Right lobe of liver (tissue), 6 donors: Measurements from ENCODE around the gene NUDT1. TPM values are rescaled to one million over a fixed set of nuclear protein-coding genes. Genes with fewer than 3 reads are reported as not detected.

ENCODE experiments used
- ATAC-seq, 4 donors: fragments of 200-7000 bp; cut with Tn5 transposase; one replicate each; pipeline ENCODE4 v1.9.1; 2020; ENCODE audit warnings: mild to moderate bottlenecking in 4 of 4, moderate library complexity in 4 of 4
- DNase-seq, 3 donors: peaks; one replicate each; pipeline ENCODE4 v3.0.0-alpha.2; 2020
- H3K27ac ChIP-seq, 3 donors: fragments of 200-600 bp; one replicate each; pipeline ENCODE4 v1.8.0; 2022
- H3K27me3 ChIP-seq, 2 donors: fragments of 200-600 bp; one replicate each; pipeline ENCODE4 v1.8.0; 2022
- H3K36me3 ChIP-seq, 4 donors: fragments of 200-600 bp; sonication (generic) in 1 of 4; one replicate each; pipeline versions ENCODE4 v1.5.1 to v1.8.0; 2017 to 2022; ENCODE audit warnings: control low read depth in 1 of 4
- H3K4me1 ChIP-seq, 4 donors: fragments of 200-600 bp; sonication (generic) in 1 of 4; one replicate each; pipeline versions ENCODE4 v1.5.1 to v1.8.0; 2017 to 2022; ENCODE audit warnings: control low read depth in 1 of 4
- H3K4me3 ChIP-seq, 3 donors: fragments of 200-600 bp; one replicate each; pipeline ENCODE4 v1.8.0; 2022
- H3K9me3 ChIP-seq, 4 donors: fragments of 200-600 bp; sonication (generic) in 1 of 4; one replicate each; pipeline versions ENCODE4 v1.5.1 to v1.8.0; 2017 to 2022; ENCODE audit warnings: control low read depth in 1 of 4
- POLR2A ChIP-seq: fragments of 450-650 bp; IDR thresholded peaks from one replicate; pipeline ENCODE4 v1.6.1; 2017; ENCODE audit warnings: antibody characterized with exemption, mild to moderate bottlenecking
- WGBS: methylation state at CpG from one replicate; pipeline ENCODE4 v1.1.6; 2018; ENCODE audit warnings: low coverage, low lambda C conversion rate; ENCODE audit not compliant: insufficient coverage; ENCODE audit errors: missing lambda C conversion rate; 5-methylcytosine and 5-hydroxymethylcytosine counted together
- intact Hi-C, 2 donors: fragments of 100-400 bp; cut with DNase I; formaldehyde crosslinking; loops; one replicate each; pipeline versions ENCODE4 v1.11.2 to v1.14.1; 2022
- total RNA-seq, 6 experiments: library from RNA; depleted of rRNA in 2 of 6; stranded (reverse); fragments of >200 nt in 2 of 6; fragmentation: NEBNext Ultra II Directional in 3 of 6; extraction: Animal tissue kit (Norgen Biotek cat#: 25700) in 3 of 6; gene quantifications; one replicate each; pipeline versions ENCODE4 v1.1.0 to v1.2.4, GENCODE V29; 2016 to 2023
- TF ChIP-seq, protein P1 (sequence below), 4 donors: fragments of 200-600 bp in 3 of 4; fragments of 450-650 bp in 1 of 4; IDR thresholded peaks; one replicate each; pipeline versions ENCODE4 v1.5.1 to v1.8.0; 2016 to 2022; ENCODE audit warnings: antibody characterized with exemption in 4 of 4, mild to moderate bottlenecking in 2 of 4
- donor health status: DM: no; HTN: yes; CAD: no.
- donor health status: DM: no; HTN: no; CAD: no.
- donor health status: DM: no; HTN: no; CAD: no.
- donor health status: DM: no; HTN: yes; CAD: no.
- donor health status: DM: no; HTN: yes; CAD: no.

The NUDT1 gene
- total RNA-seq, 6 experiments from 2014 or later = 1.6 to 4.1 (median 2.3) TPM

DNA sequence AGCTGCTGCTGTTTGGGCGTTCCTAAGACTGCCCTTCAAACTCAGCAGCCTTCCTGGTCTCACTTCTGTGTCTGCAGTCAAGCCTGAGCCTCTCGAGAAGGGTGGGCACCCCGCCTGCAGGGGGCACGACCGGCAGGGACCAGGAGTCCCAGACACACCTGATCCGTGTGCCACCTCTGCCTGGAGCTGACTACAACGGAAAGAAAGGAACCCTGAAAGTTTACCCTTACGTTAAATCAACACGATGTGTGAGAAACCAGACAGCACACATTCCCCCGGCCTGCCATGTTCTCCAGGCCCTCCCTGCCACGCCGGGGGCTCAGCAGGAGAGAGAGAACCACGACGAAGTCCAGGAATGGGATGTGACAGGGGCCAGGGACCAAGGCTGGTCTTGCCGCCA, 14.3 kb upstream of the NUDT1 start:
- intact Hi-C loops = no loop called here
- Histone ChIP-seq H3K4me3 (no peak overlapping the region), H3K27ac (no peak overlapping the region), H3K9me3 (no peaks in the 10 kb centered on the region), H3K27me3 (no peaks in the 10 kb centered on the region), H3K36me3 (peaks cover 0 to 14% (median 0%) of the 10 kb centered on the region in 4 donors), H3K4me1 (peaks cover 0 to 12% (median 0%) of the 10 kb centered on the region in 4 donors)
- TF ChIP-seq POLR2A = no peak
- ATAC-seq (no peak), DNase-seq (no peak)
- no CpG with 5 or more reads among the region's 15 CpGs for WGBS

DNA sequence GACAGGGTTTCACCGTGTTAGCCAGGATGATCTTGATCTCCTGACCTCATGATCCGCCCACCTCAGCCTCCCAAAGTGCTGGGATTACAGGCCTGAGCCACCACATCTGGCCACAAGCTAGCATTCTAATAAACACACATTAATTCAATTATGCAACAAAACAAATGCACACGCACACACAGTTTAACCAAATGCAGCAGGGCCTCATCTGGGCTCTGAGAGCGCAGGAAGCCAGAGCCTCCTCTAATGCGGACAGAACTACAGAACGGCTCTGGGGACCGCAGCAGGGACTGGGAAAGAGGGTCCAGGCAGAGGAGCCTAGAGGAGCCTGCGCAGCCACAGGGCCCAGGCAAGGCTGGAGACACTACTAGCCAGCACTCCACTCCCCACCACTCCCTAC, 13.1 kb upstream of the NUDT1 start:
- no peaks in the 10 kb centered on the region for H3K9me3 ChIP-seq
- WGBS = 85% methylated on average over 7 of the region's 8 CpGs
- no peak for ATAC-seq
- H3K36me3 ChIP-seq = peaks cover 0 to 14% (median 0%) of the 10 kb centered on the region in 4 donors
- DNase-seq = no peak
- H3K27ac ChIP-seq = no peak overlapping the region
- no peaks in the 10 kb centered on the region for H3K27me3 ChIP-seq
- no peak overlapping the region for H3K4me3 ChIP-seq
- intact Hi-C loops = no loop called here
- H3K4me1 ChIP-seq = peaks cover 0 to 16% (median 0%) of the 10 kb centered on the region in 4 donors
- TF ChIP-seq, protein P1, sequence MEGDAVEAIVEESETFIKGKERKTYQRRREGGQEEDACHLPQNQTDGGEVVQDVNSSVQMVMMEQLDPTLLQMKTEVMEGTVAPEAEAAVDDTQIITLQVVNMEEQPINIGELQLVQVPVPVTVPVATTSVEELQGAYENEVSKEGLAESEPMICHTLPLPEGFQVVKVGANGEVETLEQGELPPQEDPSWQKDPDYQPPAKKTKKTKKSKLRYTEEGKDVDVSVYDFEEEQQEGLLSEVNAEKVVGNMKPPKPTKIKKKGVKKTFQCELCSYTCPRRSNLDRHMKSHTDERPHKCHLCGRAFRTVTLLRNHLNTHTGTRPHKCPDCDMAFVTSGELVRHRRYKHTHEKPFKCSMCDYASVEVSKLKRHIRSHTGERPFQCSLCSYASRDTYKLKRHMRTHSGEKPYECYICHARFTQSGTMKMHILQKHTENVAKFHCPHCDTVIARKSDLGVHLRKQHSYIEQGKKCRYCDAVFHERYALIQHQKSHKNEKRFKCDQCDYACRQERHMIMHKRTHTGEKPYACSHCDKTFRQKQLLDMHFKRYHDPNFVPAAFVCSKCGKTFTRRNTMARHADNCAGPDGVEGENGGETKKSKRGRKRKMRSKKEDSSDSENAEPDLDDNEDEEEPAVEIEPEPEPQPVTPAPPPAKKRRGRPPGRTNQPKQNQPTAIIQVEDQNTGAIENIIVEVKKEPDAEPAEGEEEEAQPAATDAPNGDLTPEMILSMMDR (IDR thresholded peaks at IDR 0.05) = no peak
- TF ChIP-seq POLR2A = no peak

DNA sequence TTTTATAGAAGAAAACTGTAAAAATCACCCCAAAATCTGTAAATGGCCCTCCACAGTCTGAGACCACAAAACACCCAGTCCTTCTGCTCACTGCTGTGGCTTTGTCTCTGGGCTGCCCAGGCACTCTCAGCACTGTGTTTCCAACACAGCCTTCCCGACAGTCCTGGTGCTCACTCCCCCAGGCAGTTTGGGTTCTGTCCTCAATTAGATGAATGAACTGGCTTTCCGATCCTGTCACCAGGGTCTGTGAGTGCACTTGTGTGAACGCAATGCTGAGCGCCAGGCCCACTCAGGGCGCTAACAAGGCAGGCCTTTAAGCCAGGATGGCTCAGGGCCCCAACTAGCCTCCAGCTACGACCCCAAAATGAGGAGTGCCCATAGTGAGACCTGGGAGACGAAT, 12.6 kb upstream of the NUDT1 start:
- intact Hi-C loops = no loop called here
- no peaks in the 10 kb centered on the region for H3K27me3 ChIP-seq
- no peak overlapping the region for H3K27ac ChIP-seq
- 100% methylated on average over 2 of the region's 7 CpGs for WGBS
- peaks cover 0 to 16% (median 0%) of the 10 kb centered on the region in 4 donors for H3K4me1 ChIP-seq
- no peak for ATAC-seq
- DNase-seq = no peak
- H3K36me3 ChIP-seq = peaks cover 0 to 15% (median 0%) of the 10 kb centered on the region in 4 donors
- H3K4me3 ChIP-seq = no peak overlapping the region
- TF ChIP-seq POLR2A = no peak
- TF ChIP-seq, protein P1 (IDR thresholded peaks at IDR 0.05) = no peak
- H3K9me3 ChIP-seq = no peaks in the 10 kb centered on the region

DNA sequence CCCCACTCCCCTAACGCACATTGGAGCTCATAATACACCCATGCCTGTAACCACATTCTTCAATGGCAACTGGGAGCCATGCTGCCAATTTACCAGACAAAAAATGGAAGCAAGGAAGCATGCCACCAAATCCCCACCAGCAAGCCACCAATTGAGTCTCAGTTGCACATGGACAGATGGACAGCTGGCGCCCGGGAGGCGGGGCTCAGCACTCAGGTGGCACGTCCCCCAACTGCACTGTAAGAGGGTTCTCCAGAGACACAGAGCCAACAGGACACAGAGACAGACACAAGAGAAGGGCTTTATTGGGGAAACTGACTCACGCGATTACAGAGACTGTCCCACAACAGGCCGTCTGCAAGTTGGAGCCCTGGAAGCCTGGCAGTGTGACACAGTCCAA, 11.8 kb upstream of the NUDT1 start:
- Histone ChIP-seq H3K4me1 (peaks cover 0 to 16% (median 0%) of the 10 kb centered on the region in 4 donors), H3K9me3 (no peaks in the 10 kb centered on the region), H3K36me3 (peaks cover 0 to 19% (median 1%) of the 10 kb centered on the region in 4 donors), H3K27me3 (no peaks in the 10 kb centered on the region), H3K27ac (no peak overlapping the region), H3K4me3 (no peak overlapping the region)
- no peak for TF ChIP-seq POLR2A
- TF ChIP-seq, protein P1 (IDR thresholded peaks at IDR 0.05) = no peak
- WGBS = 82% methylated on average over 2 of the region's 8 CpGs
- DNase-seq = no peak
- ATAC-seq = no peak
- intact Hi-C loops = no loop called here

DNA sequence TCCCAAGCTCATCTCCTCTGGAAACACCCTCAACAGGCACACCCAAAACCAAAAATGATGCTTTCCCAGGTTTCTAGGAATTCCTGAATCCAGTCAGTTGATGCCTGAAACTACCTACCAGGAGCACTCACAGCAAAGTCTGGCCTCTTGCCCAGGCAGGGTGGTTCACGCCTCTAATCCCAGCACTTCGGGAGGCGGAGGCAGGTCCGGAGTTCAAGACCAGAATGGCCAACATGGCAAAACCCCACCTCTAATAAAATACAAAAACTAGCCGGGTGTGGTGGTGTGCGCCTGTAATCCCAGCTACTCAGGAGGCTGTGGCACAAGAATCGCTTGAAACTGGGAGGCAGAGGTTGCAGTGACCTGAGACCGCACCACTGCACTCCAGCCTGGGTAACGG, 11.1 kb upstream of the NUDT1 start:
- DNase-seq (no peak), ATAC-seq (no peak)
- 67% methylated on average over 8 of the region's 9 CpGs for WGBS
- Histone ChIP-seq H3K27ac (no peak overlapping the region), H3K36me3 (peaks cover 0 to 21% (median 1%) of the 10 kb centered on the region in 4 donors), H3K4me3 (no peak overlapping the region), H3K9me3 (no peaks in the 10 kb centered on the region), H3K27me3 (no peaks in the 10 kb centered on the region), H3K4me1 (peaks cover 0 to 16% (median 0%) of the 10 kb centered on the region in 4 donors)
- TF ChIP-seq POLR2A = no peak
- TF ChIP-seq, protein P1 (IDR thresholded peaks at IDR 0.05) = no peak
- intact Hi-C loops = no loop called here
